H1 (cell line): ENCODE results near the gene ARID3B. TPM values are rescaled to one million over a fixed set of nuclear protein-coding genes. Genes with fewer than 3 reads are reported as not detected.

ENCODE experiments used
- BCL11A ChIP-seq, 2 experiments: IDR thresholded peaks; one replicate each; pipeline ENCODE4 v1.6.1; 2011; ENCODE audit warnings: low read depth in 2 of 2, low read length in 2 of 2, mild to moderate bottlenecking in 2 of 2
- EP300 ChIP-seq, 2 experiments: IDR thresholded peaks; 1 replicate in 1 of 2; 2 replicates in 1 of 2; pipeline ENCODE4 v1.6.1; 2011 to 2012; ENCODE audit warnings: low read depth in 2 of 2, low read length in 2 of 2, mild to moderate bottlenecking in 2 of 2, borderline replicate concordance in 1 of 2, inconsistent platforms in 1 of 2, moderate library complexity in 1 of 2
- HDAC6 ChIP-seq: IDR thresholded peaks from one replicate; pipeline ENCODE4 v1.7.1; 2012; ENCODE audit warnings: low read depth, mild to moderate bottlenecking, inconsistent platforms, low read length, moderate library complexity
- SP4 ChIP-seq: IDR thresholded peaks from 2 replicates; pipeline ENCODE4 v1.6.1; 2012; ENCODE audit warnings: low read length, inconsistent platforms
- TAF7 ChIP-seq: optimal IDR thresholded peaks from 2 replicates; pipeline ENCODE3; 2011; ENCODE audit warnings: low read depth, mild to moderate bottlenecking, inconsistent platforms, low read length, moderate library complexity, borderline replicate concordance
- polyA plus RNA-seq, 7 experiments: library from polyadenylated mRNA; depleted of rRNA in 3 of 7; stranded (reverse) in 5 of 7; unstranded in 2 of 7; fragments of >200 nt in 5 of 7; fragments of 200-250 nt in 2 of 7; gene quantifications; 1 replicate in 5 of 7; 2 replicates in 1 of 7; 4 replicates in 1 of 7; pipeline versions ENCODE4 v1.2.1 to v1.2.3, GENCODE V29; 2011 to 2013; ENCODE audit warnings: missing spikeins in 2 of 7, mixed read lengths in 2 of 7
- total RNA-seq: library from RNA; stranded (reverse); fragmentation: NEBNext Ultra II Directional; extraction: Animal tissue kit (Norgen Biotek cat#: 25700); gene quantifications from 2 replicates; pipeline ENCODE4 v1.2.1, GENCODE V29; 2021

ARID3B gene
- total and polyA plus RNA-seq, 2 of the 8 experiments (the other 6 are each of a cell fraction or from before 2014, with no cell fraction given) = 81.0 to 115 TPM

- no peak for TF ChIP-seq HDAC6
- no peak for TF ChIP-seq SP4
- no peak for TF ChIP-seq TAF7
- TF ChIP-seq BCL11A (IDR thresholded peaks at IDR 0.05; ENCODE audit: low read depth in 2 of 2, low read length in 2 of 2) = no peak
- no peak for TF ChIP-seq EP300 (IDR thresholded peaks at IDR 0.05; ENCODE audit: borderline replicate concordance in 1 of 2, low read depth in 2 of 2, low read length in 2 of 2)
- TF ChIP-seq, all 59 proteins: peak for 0
Measured at GRCh38 chr15:74506515-74506840, 34.5 kb upstream of the ARID3B start (continued).
